GM23338 (cell line): ENCODE measurements around the gene CSNK2B. TPM values are rescaled to one million over a fixed set of nuclear protein-coding genes. Genes with fewer than 3 reads are reported as not detected.
A peak's percentile ranks its signal among the peaks of the same experiment; 100 is the strongest.

ENCODE experiments used
- ATAC-seq: fragments of 200-7000 bp; cut with Tn5 transposase; 3 replicates; pipeline ENCODE4 v1.9.1; 2020
- DNase-seq: peaks from one replicate; pipeline ENCODE4 v3.0.0-alpha.2; 2015; ENCODE audit warnings: low spot score
- H2AFZ ChIP-seq: fragments of 200-600 bp; sonication (generic); 2 replicates; pipeline ENCODE4 v1.8.0; 2016; ENCODE audit warnings: antibody characterized with exemption, mild to moderate bottlenecking, moderate library complexity
- H3F3A ChIP-seq: fragments of 200-600 bp; sonication (generic); replicated peaks from 2 replicates; pipeline ENCODE4 v1.8.0; 2017; ENCODE audit warnings: antibody characterized with exemption, mixed run types, low read depth
- H3K27ac ChIP-seq: fragments of 200-600 bp; sonication (generic); 2 replicates; pipeline ENCODE4 v1.6.1; 2016; ENCODE audit warnings: low read depth
- H3K27me3 ChIP-seq: fragments of 200-600 bp; sonication (generic); 2 replicates; pipeline ENCODE4 v1.8.0; 2016; ENCODE audit warnings: mild to moderate bottlenecking, mixed run types, moderate library complexity; ENCODE audit not compliant: insufficient read depth
- H3K36me3 ChIP-seq: fragments of 200-600 bp; sonication (generic); 2 replicates; pipeline ENCODE4 v1.8.0; 2016; ENCODE audit warnings: mild to moderate bottlenecking; ENCODE audit not compliant: insufficient read depth
- H3K4me1 ChIP-seq: fragments of 200-600 bp; sonication (generic); 2 replicates; pipeline ENCODE4 v1.8.0; 2016; ENCODE audit warnings: mild to moderate bottlenecking, moderate library complexity; ENCODE audit not compliant: insufficient read depth
- H3K4me2 ChIP-seq: fragments of 200-600 bp; sonication (generic); 2 replicates; pipeline ENCODE4 v1.7.1; 2017; ENCODE audit warnings: mixed run types
- H3K4me3 ChIP-seq: fragments of 200-600 bp; sonication (generic); 2 replicates; pipeline ENCODE4 v1.6.1; 2016; ENCODE audit warnings: mixed run types
- H3K79me2 ChIP-seq: fragments of 200-600 bp; sonication (generic); replicated peaks from 2 replicates; pipeline ENCODE4 v1.8.0; 2017; ENCODE audit warnings: mild to moderate bottlenecking; ENCODE audit not compliant: insufficient read depth
- H3K9me2 ChIP-seq: fragments of 200-600 bp; sonication (generic); 2 replicates; pipeline ENCODE4 v1.8.0; 2017; ENCODE audit not compliant: insufficient read depth
- H4K20me1 ChIP-seq: fragments of 200-600 bp; sonication (generic); replicated peaks from 2 replicates; pipeline ENCODE4 v1.8.0; 2017; ENCODE audit warnings: mild to moderate bottlenecking; ENCODE audit not compliant: insufficient read depth
- H3K27ac Mint-ChIP-seq: 2 replicates; pipeline ENCODE4 v1.8.0; 2020; ENCODE audit warnings: inconsistent platforms, mild to moderate bottlenecking, moderate library complexity, mixed read lengths
- H3K27me3 Mint-ChIP-seq: 3 replicates; pipeline ENCODE4 v1.8.0; 2022; ENCODE audit warnings: low read depth, mild to moderate bottlenecking, moderate library complexity, mixed read lengths, inconsistent platforms; ENCODE audit not compliant: insufficient read depth, poor library complexity
- H3K36me3 Mint-ChIP-seq: 3 replicates; pipeline ENCODE4 v1.8.0; 2021; ENCODE audit warnings: low read depth, mild to moderate bottlenecking, inconsistent platforms, moderate library complexity, mixed read lengths
- H3K4me1 Mint-ChIP-seq: 3 replicates; pipeline ENCODE4 v1.8.0; 2020; ENCODE audit warnings: mild to moderate bottlenecking, inconsistent platforms, mixed read lengths
- H3K4me3 Mint-ChIP-seq: 3 replicates; pipeline ENCODE4 v1.8.0; 2021; ENCODE audit warnings: moderate library complexity, mild to moderate bottlenecking, inconsistent platforms, mixed read lengths
- H3K9me3 Mint-ChIP-seq: 3 replicates; pipeline ENCODE4 v1.8.0; 2020; ENCODE audit warnings: moderate library complexity, mild to moderate bottlenecking, inconsistent platforms, mixed read lengths
- CREB1 ChIP-seq: fragments of 250-450 bp; sonication (Bioruptor Pico); IDR thresholded peaks from 2 replicates; pipeline ENCODE4 v1.5.0; 2020; ENCODE audit warnings: low read depth, mild to moderate bottlenecking, moderate library complexity
- EZH2 ChIP-seq: fragments of 200-600 bp; sonication (generic); IDR thresholded peaks from one replicate; pipeline ENCODE4 v1.8.0; 2017; ENCODE audit warnings: antibody characterized with exemption, mild to moderate bottlenecking, low read depth; ENCODE audit not compliant: unreplicated experiment
- EZH2phosphoT487 ChIP-seq: fragments of 200-600 bp; sonication (generic); IDR thresholded peaks from one replicate; pipeline ENCODE4 v1.8.1; 2018; ENCODE audit warnings: antibody characterized with exemption; ENCODE audit not compliant: unreplicated experiment
- JUNB ChIP-seq: IDR thresholded peaks from one replicate; pipeline ENCODE4 v1.6.1; 2016; ENCODE audit warnings: antibody characterized with exemption; ENCODE audit not compliant: unreplicated experiment
- NANOG ChIP-seq: IDR thresholded peaks from 2 replicates; pipeline ENCODE4 v1.6.1; 2016; ENCODE audit warnings: antibody characterized with exemption, borderline replicate concordance
- POLR2AphosphoS5 ChIP-seq: IDR thresholded peaks from 2 replicates; pipeline ENCODE4 v1.6.1; 2016; ENCODE audit warnings: antibody characterized with exemption, low read depth
- ZNF114 ChIP-seq: fragments of 250-450 bp; sonication (Bioruptor Pico); IDR thresholded peaks from 2 replicates; pipeline ENCODE4 v1.5.0; 2020; ENCODE audit warnings: mild to moderate bottlenecking, moderate library complexity
- polyA plus RNA-seq: library from polyadenylated mRNA; unstranded; fragments of >200 nt; fragmentation: Nextera tagmentation; extraction: Ambion mirVana; gene quantifications from 2 replicates; pipeline ENCODE4 v1.2.1, GENCODE V29; 2016
- total RNA-seq: library from RNA; depleted of rRNA; stranded (reverse); fragments of >200 nt; shearing (Covaris generic); gene quantifications from 2 replicates; pipeline ENCODE4 v1.2.3, GENCODE V29; 2014
- TF ChIP-seq, protein P1 (sequence below), 2 experiments: fragments of 200-600 bp in 1 of 2; sonication (generic) in 1 of 2; conservative IDR thresholded peaks; 2 replicates each; pipeline versions ENCODE4 v1.5.1 to v1.6.1; 2016 to 2017; ENCODE audit warnings: antibody characterized with exemption in 2 of 2, low read depth in 2 of 2, mild to moderate bottlenecking in 2 of 2, moderate library complexity in 1 of 2
- TF ChIP-seq, protein P2 (sequence below): IDR thresholded peaks from 2 replicates; pipeline ENCODE4 v1.6.1; 2016; ENCODE audit warnings: antibody characterized with exemption
- TF ChIP-seq, protein P3 (sequence below): fragments of 250-450 bp; sonication (Bioruptor Pico); IDR thresholded peaks from 2 replicates; pipeline ENCODE4 v1.5.0; 2020; ENCODE audit warnings: mild to moderate bottlenecking, moderate library complexity

Gene CSNK2B
- total and polyA plus RNA-seq, 2 experiments from 2014 or later: 260 to 271 TPM

DNA sequence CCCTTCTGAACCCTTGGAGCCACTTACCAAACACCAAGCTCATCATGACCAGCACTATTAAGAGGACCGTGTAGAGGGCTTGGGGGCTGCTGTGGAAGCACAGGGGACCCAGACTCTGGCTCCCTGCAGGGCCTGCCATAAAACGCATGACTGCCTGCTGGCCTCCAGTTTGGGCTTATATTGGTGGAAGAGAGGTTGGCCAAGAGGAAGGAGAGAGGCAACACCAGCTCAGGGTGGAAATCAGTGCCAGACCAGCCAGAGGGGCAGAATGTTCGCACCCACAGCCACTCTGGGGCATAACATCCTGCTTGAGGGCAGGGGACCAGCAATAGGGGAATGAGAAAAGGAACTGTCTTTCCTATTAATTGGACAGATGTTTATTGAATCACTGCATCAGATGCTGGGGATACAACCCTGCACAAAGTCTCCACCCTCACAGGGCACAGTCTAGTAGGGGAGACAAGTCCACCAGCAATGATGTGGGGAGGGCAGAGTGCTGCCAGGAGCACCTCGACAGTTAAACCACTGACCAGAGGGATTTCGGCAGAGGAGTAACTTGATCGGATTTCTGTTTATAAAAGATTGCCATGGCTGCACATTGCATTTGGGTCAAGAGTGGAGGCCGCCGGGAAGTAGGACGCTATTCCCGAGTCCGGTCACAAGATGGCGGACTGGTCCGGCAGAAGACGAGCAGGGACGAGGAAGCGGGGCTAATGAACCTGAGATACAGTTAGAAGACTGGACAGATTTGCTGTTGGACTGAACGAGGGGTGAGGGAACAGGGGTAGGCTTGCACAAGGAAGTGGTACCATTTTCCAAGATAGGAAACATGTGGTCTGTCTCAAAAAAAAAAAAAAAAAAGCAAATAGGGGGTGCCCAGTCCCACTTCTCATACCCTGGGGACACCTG lies 14.6 kb downstream of the CSNK2B start, which contains the start of gene LY6G5C:
Gene LY6G5C, minus strand, starts transcription at position 842 of the 909 bp plus-strand sequence. Its CDS starts 694 bp downstream, at position 148.
- H3K9me3 Mint-ChIP-seq: no peaks in the 10 kb centered on the region; the same call in 1 of the 3 replicates
- Histone ChIP-seq H3K27ac (no peak within 1 kb of the TSS), H3K36me3 (no peaks in the 10 kb centered on the region), H2AFZ (peak within 1 kb of the TSS; percentile 99), H3K9me2 (no peaks in the 10 kb centered on the region), H3K79me2 (no peaks in the 10 kb centered on the region), H4K20me1 (no peaks in the 10 kb centered on the region; the same call in 1 of the 2 replicates), H3F3A (peaks cover 11% of the 10 kb centered on the region; the same call in 1 of the 2 replicates), H3K4me2 (peak within 1 kb of the TSS; percentile 98), H3K4me1 (peaks cover 7% of the 10 kb centered on the region), H3K27me3 (peaks cover 18% of the 10 kb centered on the region), H3K4me3 (peak within 1 kb of the TSS; percentile 75)
- DNase-seq (peak; percentile 85), ATAC-seq (peak; percentile 45)
- peaks cover 38% of the 10 kb centered on the region for H3K27me3 Mint-ChIP-seq
- no peaks in the 10 kb centered on the region; the same call in 2 of the 3 replicates for H3K36me3 Mint-ChIP-seq
- TF ChIP-seq, protein P1, sequence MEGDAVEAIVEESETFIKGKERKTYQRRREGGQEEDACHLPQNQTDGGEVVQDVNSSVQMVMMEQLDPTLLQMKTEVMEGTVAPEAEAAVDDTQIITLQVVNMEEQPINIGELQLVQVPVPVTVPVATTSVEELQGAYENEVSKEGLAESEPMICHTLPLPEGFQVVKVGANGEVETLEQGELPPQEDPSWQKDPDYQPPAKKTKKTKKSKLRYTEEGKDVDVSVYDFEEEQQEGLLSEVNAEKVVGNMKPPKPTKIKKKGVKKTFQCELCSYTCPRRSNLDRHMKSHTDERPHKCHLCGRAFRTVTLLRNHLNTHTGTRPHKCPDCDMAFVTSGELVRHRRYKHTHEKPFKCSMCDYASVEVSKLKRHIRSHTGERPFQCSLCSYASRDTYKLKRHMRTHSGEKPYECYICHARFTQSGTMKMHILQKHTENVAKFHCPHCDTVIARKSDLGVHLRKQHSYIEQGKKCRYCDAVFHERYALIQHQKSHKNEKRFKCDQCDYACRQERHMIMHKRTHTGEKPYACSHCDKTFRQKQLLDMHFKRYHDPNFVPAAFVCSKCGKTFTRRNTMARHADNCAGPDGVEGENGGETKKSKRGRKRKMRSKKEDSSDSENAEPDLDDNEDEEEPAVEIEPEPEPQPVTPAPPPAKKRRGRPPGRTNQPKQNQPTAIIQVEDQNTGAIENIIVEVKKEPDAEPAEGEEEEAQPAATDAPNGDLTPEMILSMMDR (conservative IDR thresholded peaks at IDR 0.05; ENCODE audit: low read depth in 2 of 2): peak; percentile 54 to 97
- TF ChIP-seq NANOG: no peak
- peaks cover 17% of the 10 kb centered on the region for H3K4me1 Mint-ChIP-seq
- peak within 1 kb of the TSS; percentile 74 for H3K4me3 Mint-ChIP-seq
- H3K27ac Mint-ChIP-seq: no peak within 1 kb of the TSS

DNA sequence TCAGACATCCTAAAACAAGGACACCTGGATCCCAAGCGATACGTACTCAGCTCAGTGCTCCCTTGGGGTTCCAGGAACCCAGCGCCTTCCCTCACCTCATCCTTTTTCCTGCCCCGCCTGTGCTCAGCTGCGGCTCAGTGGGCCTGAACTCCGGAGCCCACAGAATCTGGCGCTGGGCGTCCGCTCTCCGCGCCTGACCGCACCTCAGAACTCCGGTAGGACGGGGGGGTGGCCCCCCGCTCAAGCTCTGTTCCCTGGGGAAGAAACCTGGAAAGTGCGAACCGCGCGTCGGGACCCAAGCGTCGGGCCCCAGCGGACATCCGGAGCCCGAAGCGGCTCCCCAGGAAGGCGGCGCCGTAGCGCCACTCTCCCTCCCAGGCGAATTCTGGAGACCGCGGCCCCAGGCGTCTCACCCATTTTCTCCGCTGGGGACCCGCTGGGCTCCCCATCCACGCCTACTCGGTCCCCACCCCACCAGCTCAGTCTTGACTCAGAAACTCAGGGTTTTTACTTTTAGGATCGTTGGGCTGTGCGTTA lies 15.3 kb downstream of the CSNK2B start:
- no peaks in the 10 kb centered on the region; the same call in 1 of the 3 replicates for H3K9me3 Mint-ChIP-seq
- peaks cover 17% of the 10 kb centered on the region for H3K4me1 Mint-ChIP-seq
- peaks cover 7% of the 10 kb centered on the region for H3K4me1 ChIP-seq
- H2AFZ ChIP-seq: peak overlapping the region; percentile 99
- DNase-seq (peak; percentile 81), ATAC-seq (peak; percentile 48)
- H3K9me2 ChIP-seq: no peaks in the 10 kb centered on the region
- no peak overlapping the region for H3K27ac ChIP-seq
- peaks cover 18% of the 10 kb centered on the region for H3K27me3 ChIP-seq
- peak overlapping the region; percentile 98 for H3K4me2 ChIP-seq
- peak overlapping the region; percentile 75 for H3K4me3 ChIP-seq
- no peaks in the 10 kb centered on the region for H4K20me1 ChIP-seq
- no peaks in the 10 kb centered on the region for H3K36me3 ChIP-seq
- H3F3A ChIP-seq: peaks cover 11% of the 10 kb centered on the region; the same call in 1 of the 2 replicates
- H3K79me2 ChIP-seq: no peaks in the 10 kb centered on the region
- H3K36me3 Mint-ChIP-seq: peaks cover 1% of the 10 kb centered on the region; the same call in 2 of the 3 replicates
- H3K4me3 Mint-ChIP-seq: peak overlapping the region; percentile 74
- H3K27ac Mint-ChIP-seq: no peak overlapping the region
- H3K27me3 Mint-ChIP-seq: peaks cover 35% of the 10 kb centered on the region
- TF ChIP-seq JUNB (no peak), CREB1 (CRISPR knock-in tag) (no peak; the same call in 1 of the 2 replicates), ZNF114 (CRISPR knock-in tag) (no peak), POLR2AphosphoS5 (no peak), EZH2phosphoT487 (no peak), EZH2 (no peak), NANOG (no peak)
- TF ChIP-seq, protein P2, sequence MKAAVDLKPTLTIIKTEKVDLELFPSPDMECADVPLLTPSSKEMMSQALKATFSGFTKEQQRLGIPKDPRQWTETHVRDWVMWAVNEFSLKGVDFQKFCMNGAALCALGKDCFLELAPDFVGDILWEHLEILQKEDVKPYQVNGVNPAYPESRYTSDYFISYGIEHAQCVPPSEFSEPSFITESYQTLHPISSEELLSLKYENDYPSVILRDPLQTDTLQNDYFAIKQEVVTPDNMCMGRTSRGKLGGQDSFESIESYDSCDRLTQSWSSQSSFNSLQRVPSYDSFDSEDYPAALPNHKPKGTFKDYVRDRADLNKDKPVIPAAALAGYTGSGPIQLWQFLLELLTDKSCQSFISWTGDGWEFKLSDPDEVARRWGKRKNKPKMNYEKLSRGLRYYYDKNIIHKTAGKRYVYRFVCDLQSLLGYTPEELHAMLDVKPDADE: no peak
- TF ChIP-seq, protein P3, sequence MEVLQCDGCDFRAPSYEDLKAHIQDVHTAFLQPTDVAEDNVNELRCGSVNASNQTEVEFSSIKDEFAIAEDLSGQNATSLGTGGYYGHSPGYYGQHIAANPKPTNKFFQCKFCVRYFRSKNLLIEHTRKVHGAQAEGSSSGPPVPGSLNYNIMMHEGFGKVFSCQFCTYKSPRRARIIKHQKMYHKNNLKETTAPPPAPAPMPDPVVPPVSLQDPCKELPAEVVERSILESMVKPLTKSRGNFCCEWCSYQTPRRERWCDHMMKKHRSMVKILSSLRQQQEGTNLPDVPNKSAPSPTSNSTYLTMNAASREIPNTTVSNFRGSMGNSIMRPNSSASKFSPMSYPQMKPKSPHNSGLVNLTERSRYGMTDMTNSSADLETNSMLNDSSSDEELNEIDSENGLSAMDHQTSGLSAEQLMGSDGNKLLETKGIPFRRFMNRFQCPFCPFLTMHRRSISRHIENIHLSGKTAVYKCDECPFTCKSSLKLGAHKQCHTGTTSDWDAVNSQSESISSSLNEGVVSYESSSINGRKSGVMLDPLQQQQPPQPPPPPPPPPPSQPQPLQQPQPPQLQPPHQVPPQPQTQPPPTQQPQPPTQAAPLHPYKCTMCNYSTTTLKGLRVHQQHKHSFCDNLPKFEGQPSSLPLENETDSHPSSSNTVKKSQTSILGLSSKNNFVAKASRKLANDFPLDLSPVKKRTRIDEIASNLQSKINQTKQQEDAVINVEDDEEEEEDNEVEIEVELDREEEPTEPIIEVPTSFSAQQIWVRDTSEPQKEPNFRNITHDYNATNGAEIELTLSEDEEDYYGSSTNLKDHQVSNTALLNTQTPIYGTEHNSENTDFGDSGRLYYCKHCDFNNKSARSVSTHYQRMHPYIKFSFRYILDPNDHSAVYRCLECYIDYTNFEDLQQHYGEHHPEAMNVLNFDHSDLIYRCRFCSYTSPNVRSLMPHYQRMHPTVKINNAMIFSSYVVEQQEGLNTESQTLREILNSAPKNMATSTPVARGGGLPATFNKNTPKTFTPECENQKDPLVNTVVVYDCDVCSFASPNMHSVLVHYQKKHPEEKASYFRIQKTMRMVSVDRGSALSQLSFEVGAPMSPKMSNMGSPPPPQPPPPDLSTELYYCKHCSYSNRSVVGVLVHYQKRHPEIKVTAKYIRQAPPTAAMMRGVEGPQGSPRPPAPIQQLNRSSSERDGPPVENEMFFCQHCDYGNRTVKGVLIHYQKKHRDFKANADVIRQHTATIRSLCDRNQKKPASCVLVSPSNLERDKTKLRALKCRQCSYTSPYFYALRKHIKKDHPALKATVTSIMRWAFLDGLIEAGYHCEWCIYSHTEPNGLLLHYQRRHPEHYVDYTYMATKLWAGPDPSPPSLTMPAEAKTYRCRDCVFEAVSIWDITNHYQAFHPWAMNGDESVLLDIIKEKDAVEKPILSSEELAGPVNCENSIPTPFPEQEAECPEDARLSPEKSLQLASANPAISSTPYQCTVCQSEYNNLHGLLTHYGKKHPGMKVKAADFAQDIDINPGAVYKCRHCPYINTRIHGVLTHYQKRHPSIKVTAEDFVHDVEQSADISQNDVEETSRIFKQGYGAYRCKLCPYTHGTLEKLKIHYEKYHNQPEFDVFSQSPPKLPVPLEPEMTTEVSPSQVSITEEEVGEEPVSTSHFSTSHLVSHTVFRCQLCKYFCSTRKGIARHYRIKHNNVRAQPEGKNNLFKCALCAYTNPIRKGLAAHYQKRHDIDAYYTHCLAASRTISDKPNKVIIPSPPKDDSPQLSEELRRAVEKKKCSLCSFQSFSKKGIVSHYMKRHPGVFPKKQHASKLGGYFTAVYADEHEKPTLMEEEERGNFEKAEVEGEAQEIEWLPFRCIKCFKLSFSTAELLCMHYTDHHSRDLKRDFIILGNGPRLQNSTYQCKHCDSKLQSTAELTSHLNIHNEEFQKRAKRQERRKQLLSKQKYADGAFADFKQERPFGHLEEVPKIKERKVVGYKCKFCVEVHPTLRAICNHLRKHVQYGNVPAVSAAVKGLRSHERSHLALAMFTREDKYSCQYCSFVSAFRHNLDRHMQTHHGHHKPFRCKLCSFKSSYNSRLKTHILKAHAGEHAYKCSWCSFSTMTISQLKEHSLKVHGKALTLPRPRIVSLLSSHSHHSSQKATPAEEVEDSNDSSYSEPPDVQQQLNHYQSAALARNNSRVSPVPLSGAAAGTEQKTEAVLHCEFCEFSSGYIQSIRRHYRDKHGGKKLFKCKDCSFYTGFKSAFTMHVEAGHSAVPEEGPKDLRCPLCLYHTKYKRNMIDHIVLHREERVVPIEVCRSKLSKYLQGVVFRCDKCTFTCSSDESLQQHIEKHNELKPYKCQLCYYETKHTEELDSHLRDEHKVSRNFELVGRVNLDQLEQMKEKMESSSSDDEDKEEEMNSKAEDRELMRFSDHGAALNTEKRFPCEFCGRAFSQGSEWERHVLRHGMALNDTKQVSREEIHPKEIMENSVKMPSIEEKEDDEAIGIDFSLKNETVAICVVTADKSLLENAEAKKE (CRISPR knock-in tag): no peak
